SU-DHL-6 (cell line): ENCODE measurements around the gene HTR6.

ENCODE experiments used
- H2AFZ ChIP-seq: fragments of 200-600 bp; sonication (generic); 2 replicates; pipeline ENCODE4 v1.6.1; 2014; ENCODE audit warnings: low read depth, mild to moderate bottlenecking, moderate library complexity, mixed read lengths, antibody characterized with exemption, low read length; ENCODE audit not compliant: severe bottlenecking
- H3F3A ChIP-seq: fragments of 200-600 bp; shearing (Covaris generic); 2 replicates; pipeline ENCODE4 v1.6.0; 2016; ENCODE audit warnings: antibody characterized with exemption, mild to moderate bottlenecking; ENCODE audit not compliant: insufficient read depth
- H3K27ac ChIP-seq: fragments of 200-600 bp; sonication (generic); 2 replicates; pipeline ENCODE4 v1.5.1; 2016; ENCODE audit warnings: low read depth, mild to moderate bottlenecking, low read length, moderate library complexity, mixed read lengths
- H3K27me3 ChIP-seq: fragments of 200-600 bp; sonication (generic), shearing (Covaris generic); 2 replicates; pipeline ENCODE4 v1.6.0; 2014; ENCODE audit warnings: mild to moderate bottlenecking, low read length
- H3K36me3 ChIP-seq: fragments of 200-600 bp; sonication (generic); 2 replicates; pipeline ENCODE4 v1.6.1; 2014; ENCODE audit warnings: mild to moderate bottlenecking, low read length, mixed read lengths
- H3K4me2 ChIP-seq: fragments of 300-600, 200-600 bp; shearing (Covaris generic), sonication (generic); 2 replicates; pipeline ENCODE4 v1.6.0; 2014; ENCODE audit warnings: low read length, low read depth, mild to moderate bottlenecking; ENCODE audit not compliant: poor library complexity, severe bottlenecking
- H3K4me3 ChIP-seq: fragments of 200-600 bp; sonication (generic); 2 replicates; pipeline ENCODE4 v1.5.1; 2014; ENCODE audit warnings: antibody characterized with exemption, low read length, mild to moderate bottlenecking, mixed read lengths; ENCODE audit not compliant: insufficient read depth, poor library complexity, severe bottlenecking
- H3K79me2 ChIP-seq: fragments of 200-600 bp; sonication (generic); 2 replicates; pipeline ENCODE4 v1.6.1; 2014; ENCODE audit warnings: mild to moderate bottlenecking, low read length, moderate library complexity; ENCODE audit not compliant: insufficient read depth
- H3K9ac ChIP-seq: fragments of 200-600 bp; sonication (generic); 2 replicates; pipeline ENCODE4 v1.7.0; 2014; ENCODE audit warnings: mild to moderate bottlenecking, low read length
- H3K9me2 ChIP-seq: fragments of 200-600 bp; sonication (generic); replicated peaks from 2 replicates; pipeline ENCODE4 v1.6.1; 2014; ENCODE audit warnings: low read length; ENCODE audit not compliant: insufficient read depth
- H3K9me3 ChIP-seq: fragments of 200-600 bp; sonication (generic); 2 replicates; pipeline ENCODE4 v1.6.1; 2014; ENCODE audit warnings: low read length, mixed read lengths; ENCODE audit not compliant: insufficient read depth
- H4K20me1 ChIP-seq: fragments of 200-600 bp; sonication (generic); 2 replicates; pipeline ENCODE4 v1.6.1; 2014; ENCODE audit warnings: low read depth, mild to moderate bottlenecking, antibody characterized with exemption, low read length, moderate library complexity, mixed read lengths
- CTCF ChIP-seq: fragments of 200-600 bp; sonication (generic); IDR thresholded peaks from one replicate; pipeline ENCODE4 v1.5.1; 2017; ENCODE audit warnings: antibody characterized with exemption, mild to moderate bottlenecking, low read length, moderate library complexity; ENCODE audit not compliant: insufficient read depth, poor library complexity, severe bottlenecking
- EZH2phosphoT487 ChIP-seq: fragments of 200-600 bp; sonication (generic), shearing (Covaris generic); conservative IDR thresholded peaks from 2 replicates; pipeline ENCODE4 v1.6.1; 2018; ENCODE audit warnings: mild to moderate bottlenecking, antibody characterized with exemption, low read length, moderate library complexity, mixed read lengths

Gene HTR6

GRCh38 chr1:19657511-19657910 is 7.2 kb upstream of the HTR6 start:
- Histone ChIP-seq H3K9me2 (no peaks in the 10 kb centered on the region), H3K27me3 (no peaks in the 10 kb centered on the region), H3K36me3 (no peaks in the 10 kb centered on the region), H3K27ac (no peak overlapping the region), H3K9ac (no peak overlapping the region), H3K79me2 (no peaks in the 10 kb centered on the region), H3K4me2 (no peak overlapping the region), H3K9me3 (no peaks in the 10 kb centered on the region), H3K4me3 (no peak overlapping the region), H3F3A (no peaks in the 10 kb centered on the region), H2AFZ (no peak overlapping the region), H4K20me1 (no peaks in the 10 kb centered on the region)
- TF ChIP-seq CTCF (no peak), EZH2phosphoT487 (no peak)

- Histone ChIP-seq H3K27ac (no peak overlapping the region), H3F3A (no peaks in the 10 kb centered on the region), H3K9me2 (no peaks in the 10 kb centered on the region), H3K9ac (no peak overlapping the region), H3K36me3 (no peaks in the 10 kb centered on the region), H3K27me3 (no peaks in the 10 kb centered on the region), H3K79me2 (no peaks in the 10 kb centered on the region), H2AFZ (no peak overlapping the region), H3K9me3 (no peaks in the 10 kb centered on the region), H3K4me2 (no peak overlapping the region), H4K20me1 (no peaks in the 10 kb centered on the region), H3K4me3 (no peak overlapping the region)
- TF ChIP-seq EZH2phosphoT487 (no peak), CTCF (no peak)
These were observed 6.5 kb upstream of the HTR6 start for GRCh38 chr1:19658186-19658585.

GRCh38 chr1:19661721-19662228 is 2.9 kb upstream of the HTR6 start:
- H3K4me3 ChIP-seq: no peak overlapping the region
- no peak overlapping the region for H3K9ac ChIP-seq
- no peaks in the 10 kb centered on the region for H3K36me3 ChIP-seq
- H3K9me2 ChIP-seq: no peaks in the 10 kb centered on the region
- no peaks in the 10 kb centered on the region for H3K27me3 ChIP-seq
- no peak overlapping the region for H2AFZ ChIP-seq
- H3F3A ChIP-seq: no peaks in the 10 kb centered on the region
- H3K27ac ChIP-seq: no peak overlapping the region
- H4K20me1 ChIP-seq: no peaks in the 10 kb centered on the region
- TF ChIP-seq CTCF: peak; percentile 53
- TF ChIP-seq EZH2phosphoT487: no peak
- no peaks in the 10 kb centered on the region for H3K9me3 ChIP-seq
- H3K79me2 ChIP-seq: no peaks in the 10 kb centered on the region
- no peak overlapping the region for H3K4me2 ChIP-seq

- Histone ChIP-seq H3K27me3 (no peaks in the 10 kb centered on the region), H3K4me3 (no peak overlapping the region), H3K9ac (no peak overlapping the region), H3K36me3 (no peaks in the 10 kb centered on the region), H2AFZ (no peak overlapping the region), H3F3A (no peaks in the 10 kb centered on the region), H3K79me2 (no peaks in the 10 kb centered on the region), H3K27ac (no peak overlapping the region), H3K9me2 (no peaks in the 10 kb centered on the region), H4K20me1 (no peaks in the 10 kb centered on the region), H3K4me2 (no peak overlapping the region), H3K9me3 (no peaks in the 10 kb centered on the region)
- TF ChIP-seq EZH2phosphoT487: no peak
- no peak for TF ChIP-seq CTCF
These were observed 2.4 kb upstream of the HTR6 start for GRCh38 chr1:19662313-19662712.
